ENCODE data around the gene CLEC2D. TPM values are rescaled to one million over a fixed set of nuclear protein-coding genes. Genes with fewer than 3 reads are reported as not detected.
"Not testable (repeated sequence)": the region's sequence is repeated elsewhere in the genome, so short reads cannot be mapped to it uniquely, and the experiment has no call there.

Gene CLEC2D
- total and polyA plus RNA-seq, 9 donors, result 2.4 to 16.1 (median 10.8) TPM

DNA sequence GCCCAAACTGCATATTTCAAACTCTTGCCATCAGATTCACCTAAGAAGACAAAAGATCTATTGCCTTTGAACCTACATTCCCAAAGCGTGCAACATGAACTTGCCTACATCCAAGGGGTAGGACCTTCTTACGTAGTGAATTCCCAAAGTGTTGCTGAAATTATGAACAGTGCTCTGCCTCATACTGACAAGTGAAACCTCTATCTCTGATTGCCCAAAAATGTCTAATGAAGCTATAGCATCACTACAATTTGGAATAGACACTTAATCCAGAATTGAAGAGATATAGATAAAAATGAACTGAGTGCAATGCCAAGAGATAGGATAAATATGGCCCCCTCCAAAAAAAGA is 31.1 kb downstream of the CLEC2D start:
- Histone ChIP-seq H3K27me3 (no peaks in the 10 kb centered on the region), H3K36me3 (no peaks in the 10 kb centered on the region), H3K9me3 (no peaks in the 10 kb centered on the region), H3K4me1 (ENCODE audit: insufficient read depth) (no peaks in the 10 kb centered on the region), H3K27ac (no peak overlapping the region), H3K4me3 (no peak overlapping the region)
- intact Hi-C loops (cut with DNase I), result no loop called here
- no peak for TF ChIP-seq POLR2A (IDR thresholded peaks at IDR 0.05)
- no peak for TF ChIP-seq EP300 (IDR thresholded peaks at IDR 0.05)
- TF ChIP-seq, protein P1, sequence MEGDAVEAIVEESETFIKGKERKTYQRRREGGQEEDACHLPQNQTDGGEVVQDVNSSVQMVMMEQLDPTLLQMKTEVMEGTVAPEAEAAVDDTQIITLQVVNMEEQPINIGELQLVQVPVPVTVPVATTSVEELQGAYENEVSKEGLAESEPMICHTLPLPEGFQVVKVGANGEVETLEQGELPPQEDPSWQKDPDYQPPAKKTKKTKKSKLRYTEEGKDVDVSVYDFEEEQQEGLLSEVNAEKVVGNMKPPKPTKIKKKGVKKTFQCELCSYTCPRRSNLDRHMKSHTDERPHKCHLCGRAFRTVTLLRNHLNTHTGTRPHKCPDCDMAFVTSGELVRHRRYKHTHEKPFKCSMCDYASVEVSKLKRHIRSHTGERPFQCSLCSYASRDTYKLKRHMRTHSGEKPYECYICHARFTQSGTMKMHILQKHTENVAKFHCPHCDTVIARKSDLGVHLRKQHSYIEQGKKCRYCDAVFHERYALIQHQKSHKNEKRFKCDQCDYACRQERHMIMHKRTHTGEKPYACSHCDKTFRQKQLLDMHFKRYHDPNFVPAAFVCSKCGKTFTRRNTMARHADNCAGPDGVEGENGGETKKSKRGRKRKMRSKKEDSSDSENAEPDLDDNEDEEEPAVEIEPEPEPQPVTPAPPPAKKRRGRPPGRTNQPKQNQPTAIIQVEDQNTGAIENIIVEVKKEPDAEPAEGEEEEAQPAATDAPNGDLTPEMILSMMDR (IDR thresholded peaks at IDR 0.05), result no peak
- DNase-seq, result no peak
- 69 to 72% (median 71%) methylated on average over 2 of the region's 2 CpGs for WGBS, 3 donors

DNA sequence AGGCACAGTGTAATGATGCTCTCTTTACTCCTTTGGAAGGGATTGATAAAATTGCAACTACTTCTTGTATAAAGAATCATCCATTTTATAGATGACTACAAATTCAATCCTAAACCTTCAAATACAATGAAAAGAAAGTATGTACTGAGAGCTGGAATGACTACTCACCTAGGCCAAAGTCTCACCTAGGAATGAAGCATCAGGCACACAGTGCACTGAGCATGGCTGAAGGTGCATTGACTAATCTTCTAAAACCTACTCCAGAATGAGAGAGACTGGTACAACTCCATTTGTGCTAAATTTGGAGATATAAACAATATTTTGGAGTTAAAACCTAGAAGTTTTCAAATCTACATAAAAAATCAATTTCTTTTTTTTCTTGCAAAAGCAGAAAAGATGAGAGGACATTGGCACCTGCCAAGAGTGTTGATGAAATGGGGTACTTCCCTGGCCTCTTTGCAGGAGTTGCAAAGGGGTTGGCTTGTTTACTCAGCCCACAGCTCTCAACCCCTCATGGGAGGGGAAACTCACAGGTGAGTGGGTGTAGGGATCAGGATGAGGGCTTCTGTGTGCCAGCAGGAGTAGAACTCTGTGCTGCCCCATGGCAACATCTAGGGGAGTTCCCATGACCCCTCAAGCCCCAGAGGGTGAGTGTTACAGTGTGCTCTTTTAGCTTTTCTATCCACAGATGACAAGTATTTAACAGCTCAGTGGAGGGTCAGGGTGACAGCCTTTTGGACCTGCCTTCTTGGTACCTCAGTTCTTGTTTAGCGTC is 32.1 kb downstream of the CLEC2D start:
- no peak for TF ChIP-seq EP300 (IDR thresholded peaks at IDR 0.05)
- TF ChIP-seq, protein P1 (IDR thresholded peaks at IDR 0.05), result no peak
- no peak for TF ChIP-seq POLR2A (IDR thresholded peaks at IDR 0.05)
- Histone ChIP-seq H3K4me1 (ENCODE audit: insufficient read depth) (no peaks in the 10 kb centered on the region), H3K27ac (no peak overlapping the region), H3K36me3 (no peaks in the 10 kb centered on the region), H3K9me3 (no peaks in the 10 kb centered on the region), H3K4me3 (no peak overlapping the region), H3K27me3 (no peaks in the 10 kb centered on the region)
- 78 to 97% (median 95%) methylated on average over 1 of the region's 1 CpG for WGBS, 3 donors
- intact Hi-C loops (cut with DNase I), result no loop called here
- no peak for DNase-seq

DNA sequence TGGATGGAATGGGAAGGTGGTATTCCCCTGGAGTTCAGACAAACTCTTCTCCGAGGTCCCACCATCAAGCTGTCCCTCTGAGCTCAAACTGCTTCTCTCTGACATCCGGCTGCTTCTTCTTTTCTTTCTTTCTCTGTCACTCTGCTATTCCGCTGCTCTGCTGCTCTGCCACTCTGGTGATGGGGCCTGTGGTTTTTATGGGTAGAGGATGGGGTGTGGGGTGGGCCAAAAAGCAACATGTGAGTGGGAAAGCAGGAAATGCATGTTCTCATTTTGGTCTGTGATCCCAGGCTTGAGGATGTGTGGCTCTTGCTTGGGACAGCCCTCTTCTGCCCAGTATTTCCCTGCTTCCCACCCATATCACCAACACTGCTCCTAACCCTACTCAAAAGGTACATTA is 32.7 kb downstream of the CLEC2D start:
- TF ChIP-seq, protein P1 (IDR thresholded peaks at IDR 0.05), result no peak
- TF ChIP-seq EP300 (IDR thresholded peaks at IDR 0.05) (no peak), POLR2A (IDR thresholded peaks at IDR 0.05) (no peak)
- intact Hi-C loops (cut with DNase I), result no loop called here
- H3K9me3 ChIP-seq, result no peaks in the 10 kb centered on the region
- H3K4me1 ChIP-seq (ENCODE audit: insufficient read depth), result no peaks in the 10 kb centered on the region
- H3K4me3 ChIP-seq, result no peak overlapping the region
- H3K27ac ChIP-seq, result no peak overlapping the region
- H3K27me3 ChIP-seq, result no peaks in the 10 kb centered on the region
- H3K36me3 ChIP-seq, result no peaks in the 10 kb centered on the region
- 82 to 90% (median 85%) methylated on average over 3 of the region's 3 CpGs for WGBS, 3 donors
- DNase-seq, result no peak

DNA sequence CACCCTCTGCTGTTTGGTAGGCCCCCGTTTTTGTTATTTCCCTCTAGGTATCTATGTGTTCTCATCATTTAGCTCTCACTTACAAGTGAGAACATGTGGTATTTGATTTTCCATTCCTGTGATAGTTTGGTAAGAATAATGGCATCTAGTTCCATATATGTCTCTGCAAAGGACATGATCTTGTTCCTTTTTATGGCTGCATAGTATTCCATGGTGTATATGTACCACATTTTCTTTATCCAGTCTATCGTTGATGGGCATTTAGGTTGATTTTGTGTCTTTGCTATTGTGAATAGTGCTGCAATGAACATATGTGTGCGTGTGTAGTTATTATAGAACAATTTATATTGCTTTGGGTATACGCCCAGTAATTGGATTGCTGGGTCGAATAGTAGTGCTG is 35.0 kb downstream of the CLEC2D start:
- H3K9me3 ChIP-seq; H3K36me3 ChIP-seq; H3K27ac ChIP-seq; H3K4me1 ChIP-seq (ENCODE audit: insufficient read depth); H3K4me3 ChIP-seq; H3K27me3 ChIP-seq; DNase-seq; intact Hi-C loops (cut with DNase I): not testable (repeated sequence)
- 87 to 92% (median 89%) methylated on average over 5 of the region's 5 CpGs for WGBS, 3 donors

DNA sequence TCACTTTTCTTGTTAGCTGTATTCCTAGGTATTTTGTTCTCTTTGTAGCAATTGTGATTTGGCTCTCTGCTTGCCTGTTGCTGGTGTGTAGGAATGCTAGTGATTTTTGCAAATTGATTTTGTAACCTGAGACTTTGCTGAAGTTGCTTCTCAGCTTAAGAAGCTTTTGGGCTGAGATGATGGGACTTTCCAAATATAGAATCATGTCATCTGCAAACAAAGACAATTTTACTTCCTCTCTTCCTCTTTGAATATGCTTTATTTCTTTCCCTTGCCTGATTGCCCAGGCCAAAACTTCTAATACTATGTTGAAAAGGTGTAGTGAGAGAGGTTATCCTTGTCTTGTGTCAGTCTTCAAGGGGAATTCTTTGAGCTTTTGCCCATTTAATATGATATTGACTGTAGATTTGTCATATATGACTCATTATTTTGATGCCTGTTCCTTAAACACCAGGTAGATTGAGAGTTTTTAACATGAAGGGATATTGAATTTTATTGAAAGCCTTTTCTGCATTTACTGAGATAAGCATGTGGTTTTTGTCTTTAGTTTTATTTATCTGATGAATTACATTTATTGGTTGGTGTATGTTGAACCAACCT is 36.7 kb downstream of the CLEC2D start:
- Histone ChIP-seq H3K4me3 (no peak overlapping the region), H3K27ac (no peak overlapping the region), H3K9me3 (no peaks in the 10 kb centered on the region), H3K27me3 (no peaks in the 10 kb centered on the region), H3K4me1 (ENCODE audit: insufficient read depth) (no peaks in the 10 kb centered on the region), H3K36me3 (no peaks in the 10 kb centered on the region)
- intact Hi-C loops (cut with DNase I), result no loop called here
- TF ChIP-seq EP300 (IDR thresholded peaks at IDR 0.05), result no peak
- TF ChIP-seq, protein P1 (IDR thresholded peaks at IDR 0.05), result no peak
- TF ChIP-seq POLR2A (IDR thresholded peaks at IDR 0.05), result no peak
- no peak for DNase-seq

All from ovary (tissue), 9 donors.